NCI-H82 (cell line): ENCODE results near the gene FCSK.
"Not testable (repeated sequence)": the region's sequence is repeated elsewhere in the genome, so short reads cannot be mapped to it uniquely, and the experiment has no call there.

Experiments
- DNase-seq: peaks from one replicate; lab custom pipeline; 2025; lab: John Stamatoyannopoulos, UW

Gene FCSK

GRCh38 chr16:70454222-70455034 lies at the start of gene FCSK:
Gene FCSK, plus strand, starts transcription at chr16:70454595. Its CDS starts 8,596 bp downstream, at chr16:70463191.
- peak; percentile 89 for DNase-seq

DNA sequence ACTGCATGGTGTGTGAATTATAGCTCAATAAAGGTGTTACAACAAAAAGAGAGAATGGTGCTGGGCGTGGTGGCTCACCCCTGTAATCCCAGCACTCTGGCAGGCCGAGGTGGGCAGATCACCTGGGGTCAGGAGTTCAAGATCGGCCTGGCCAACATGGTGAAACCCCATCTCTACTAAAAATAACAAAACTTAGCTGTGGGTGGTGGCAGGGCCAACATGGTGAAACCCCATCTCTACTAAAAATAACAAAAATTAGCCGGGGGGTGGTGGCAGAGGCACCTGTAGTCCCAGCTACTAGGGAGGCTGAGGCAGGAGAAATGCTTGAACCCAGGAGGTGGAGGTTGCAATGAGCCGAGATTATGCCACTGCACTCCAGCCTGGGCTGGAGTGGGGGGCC lies 48.3 kb upstream of the FCSK start:
- DNase-seq: not testable (repeated sequence)

DNA sequence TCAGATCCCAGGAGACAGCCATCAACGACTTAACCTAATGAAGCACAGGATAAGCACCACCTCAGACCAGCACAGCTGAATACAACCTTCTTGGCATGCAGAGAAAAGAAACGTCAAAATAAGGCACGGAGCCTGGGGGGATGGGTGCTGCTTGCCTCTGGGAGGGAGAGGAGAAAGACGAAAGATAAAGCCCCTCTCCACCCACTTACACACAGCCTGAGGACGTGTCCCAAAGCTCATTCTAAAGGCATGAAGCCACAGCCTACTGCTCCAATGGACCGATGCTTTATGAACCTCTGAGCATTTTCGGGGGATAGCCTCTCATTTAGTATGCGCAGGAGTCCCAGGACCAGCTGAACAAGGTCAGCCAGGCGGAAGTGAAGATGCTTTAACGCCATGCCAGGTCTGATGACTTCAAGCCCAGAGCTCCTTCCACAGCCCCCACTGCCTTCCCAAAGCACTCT lies 46.6 kb upstream of the FCSK start:
- DNase-seq: peak; percentile 19

GRCh38 chr16:70410734-70411133 lies 43.7 kb upstream of the FCSK start:
- DNase-seq: no peak

DNA sequence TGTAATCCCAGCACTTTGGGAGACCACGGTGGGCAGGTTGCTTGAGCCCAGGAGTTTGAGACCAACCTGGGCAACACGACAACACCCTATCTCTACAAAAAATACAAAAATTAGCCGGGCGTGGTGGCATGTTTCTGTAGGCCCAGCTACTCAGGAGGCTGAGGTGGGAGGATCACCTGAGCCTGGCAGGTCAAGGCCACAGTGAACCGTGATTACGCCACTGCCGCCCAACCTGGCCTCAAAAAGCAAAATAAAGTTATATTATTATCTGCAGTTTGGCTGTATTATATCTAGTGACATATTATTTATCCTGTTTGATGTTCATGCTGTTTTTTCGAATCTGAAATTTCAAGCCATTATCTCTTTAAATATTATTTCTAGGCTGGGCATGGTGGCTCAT lies 42.0 kb upstream of the FCSK start:
- DNase-seq: no peak

GRCh38 chr16:70413572-70413971 lies 40.8 kb upstream of the FCSK start:
- DNase-seq: not testable (repeated sequence)

- no peak for DNase-seq
Measured at GRCh38 chr16:70416748-70417616, 37.4 kb upstream of the FCSK start.

DNA sequence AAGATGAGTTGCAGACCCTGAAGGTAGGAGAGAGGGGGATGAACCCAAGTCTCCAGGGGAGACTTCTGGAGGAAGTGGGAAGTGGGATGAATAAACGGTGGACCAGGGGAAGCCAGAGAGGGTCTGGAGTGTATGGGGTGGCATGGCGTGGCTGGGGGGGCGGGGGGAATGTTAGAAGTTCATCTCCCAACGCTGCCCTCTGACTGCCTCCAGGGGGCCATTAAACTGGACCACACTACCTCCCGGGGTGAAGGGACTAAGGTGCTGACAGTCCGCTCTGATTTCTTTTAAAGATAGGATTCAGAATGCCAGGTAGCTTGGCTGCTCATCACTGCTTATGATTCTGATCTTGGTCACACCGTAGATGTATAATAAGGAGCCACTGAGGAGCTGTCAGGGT lies 36.7 kb upstream of the FCSK start:
- no peak for DNase-seq

- DNase-seq: no peak
Measured at GRCh38 chr16:70418274-70418992, 36.0 kb upstream of the FCSK start.

DNA sequence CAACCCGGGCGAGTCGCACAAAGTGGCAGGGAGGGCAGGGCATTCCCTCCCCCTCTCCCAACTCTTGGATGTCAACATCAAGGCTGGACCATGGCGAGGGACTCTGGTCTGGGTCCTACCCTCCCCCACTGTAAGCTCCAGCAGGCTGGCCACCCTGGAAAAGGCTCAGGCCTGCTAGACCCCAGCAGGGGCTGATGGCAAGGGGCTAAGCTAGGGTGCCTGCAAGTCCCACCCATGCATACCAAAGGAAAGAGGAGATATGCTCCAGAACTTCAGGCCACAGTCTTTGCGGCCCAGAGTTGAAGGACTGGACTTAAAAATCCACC lies 35.4 kb upstream of the FCSK start:
- no peak for DNase-seq

GRCh38 chr16:70419384-70420327 lies 34.7 kb upstream of the FCSK start:
- no peak for DNase-seq

GRCh38 chr16:70421014-70421413 lies 33.4 kb upstream of the FCSK start:
- DNase-seq: no peak

- DNase-seq: no peak
Measured at GRCh38 chr16:70421473-70422311, 32.7 kb upstream of the FCSK start.

- DNase-seq: no peak
Measured at GRCh38 chr16:70422543-70422942, 31.9 kb upstream of the FCSK start.

GRCh38 chr16:70427786-70428177 lies 26.6 kb upstream of the FCSK start:
- peak; percentile 71 for DNase-seq

DNA sequence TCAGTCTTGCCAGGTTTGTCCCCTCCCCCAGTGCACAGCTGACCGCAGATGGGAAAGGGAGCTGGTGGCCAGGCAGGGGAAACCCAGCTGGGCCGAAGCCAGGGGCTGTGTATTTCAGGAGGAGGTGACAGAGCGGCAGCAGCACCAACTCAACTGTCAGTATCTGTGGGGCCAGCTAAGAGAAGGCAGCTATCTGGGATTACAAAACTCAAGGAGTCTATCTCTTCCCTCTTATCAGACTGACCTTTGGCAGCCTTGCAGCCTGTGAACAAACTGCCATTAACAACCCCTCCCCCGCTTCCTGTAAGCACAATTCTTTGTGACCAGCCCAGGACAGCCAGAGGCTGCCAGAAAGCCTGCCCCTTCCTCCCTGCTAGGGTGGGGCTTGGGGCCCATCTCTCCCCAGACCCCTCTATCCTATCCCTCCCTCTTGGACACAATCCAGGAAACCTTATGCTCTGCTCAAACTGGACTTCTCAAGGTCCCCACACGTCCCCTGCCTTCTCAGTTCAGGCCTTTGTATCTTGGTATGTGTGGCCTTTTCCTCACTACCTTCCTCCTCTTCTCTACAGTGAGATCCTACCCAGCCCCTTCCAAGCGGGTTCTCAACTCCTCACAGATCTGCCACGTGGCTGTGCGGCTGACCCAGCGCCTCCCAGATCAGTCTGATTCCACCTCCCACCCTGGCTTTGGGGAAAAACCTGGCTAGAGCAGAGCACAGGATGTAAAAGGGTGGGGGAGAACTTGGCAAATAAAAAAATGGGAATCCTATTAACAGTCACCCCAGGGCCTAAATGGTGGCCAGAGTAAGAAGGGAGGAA lies 26.0 kb upstream of the FCSK start:
- DNase-seq: peak; percentile 91

DNA sequence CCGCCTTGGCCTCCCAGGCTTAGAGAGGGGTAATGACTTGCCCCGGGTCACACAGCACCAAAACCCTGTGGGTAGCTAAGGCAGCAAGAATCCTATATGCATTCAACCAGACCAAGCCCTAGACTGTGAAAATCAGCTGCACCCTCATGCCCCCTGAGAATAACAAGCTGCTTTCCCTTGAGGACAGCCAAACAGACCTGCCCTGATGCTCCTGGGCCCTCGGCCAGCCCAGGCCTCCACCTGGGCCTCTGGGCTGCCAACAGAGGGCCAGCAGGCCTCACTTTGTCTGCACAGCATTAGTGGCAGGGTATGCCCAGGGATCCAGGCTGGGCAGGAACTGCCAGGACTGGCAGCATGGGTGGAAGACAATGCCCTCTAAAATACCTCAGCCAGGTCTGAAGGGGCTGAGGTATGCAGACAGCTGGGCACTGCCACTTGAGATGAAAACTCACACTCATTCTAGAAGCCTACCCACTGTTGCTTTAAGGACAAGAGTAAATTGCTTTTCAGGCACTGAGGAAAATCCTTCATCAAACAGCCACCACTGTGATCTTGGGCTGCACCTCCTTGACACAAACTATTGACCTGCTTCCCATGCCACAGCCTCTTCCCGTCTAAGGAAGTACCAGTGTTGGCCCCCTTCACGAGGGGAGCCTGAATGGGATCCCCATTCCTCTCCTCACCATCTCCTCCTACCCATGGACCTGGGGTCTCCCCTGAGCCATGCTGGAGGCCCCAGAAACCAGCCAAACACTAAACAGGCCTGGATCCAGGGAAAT lies 24.3 kb upstream of the FCSK start:
- DNase-seq: no peak

DNA sequence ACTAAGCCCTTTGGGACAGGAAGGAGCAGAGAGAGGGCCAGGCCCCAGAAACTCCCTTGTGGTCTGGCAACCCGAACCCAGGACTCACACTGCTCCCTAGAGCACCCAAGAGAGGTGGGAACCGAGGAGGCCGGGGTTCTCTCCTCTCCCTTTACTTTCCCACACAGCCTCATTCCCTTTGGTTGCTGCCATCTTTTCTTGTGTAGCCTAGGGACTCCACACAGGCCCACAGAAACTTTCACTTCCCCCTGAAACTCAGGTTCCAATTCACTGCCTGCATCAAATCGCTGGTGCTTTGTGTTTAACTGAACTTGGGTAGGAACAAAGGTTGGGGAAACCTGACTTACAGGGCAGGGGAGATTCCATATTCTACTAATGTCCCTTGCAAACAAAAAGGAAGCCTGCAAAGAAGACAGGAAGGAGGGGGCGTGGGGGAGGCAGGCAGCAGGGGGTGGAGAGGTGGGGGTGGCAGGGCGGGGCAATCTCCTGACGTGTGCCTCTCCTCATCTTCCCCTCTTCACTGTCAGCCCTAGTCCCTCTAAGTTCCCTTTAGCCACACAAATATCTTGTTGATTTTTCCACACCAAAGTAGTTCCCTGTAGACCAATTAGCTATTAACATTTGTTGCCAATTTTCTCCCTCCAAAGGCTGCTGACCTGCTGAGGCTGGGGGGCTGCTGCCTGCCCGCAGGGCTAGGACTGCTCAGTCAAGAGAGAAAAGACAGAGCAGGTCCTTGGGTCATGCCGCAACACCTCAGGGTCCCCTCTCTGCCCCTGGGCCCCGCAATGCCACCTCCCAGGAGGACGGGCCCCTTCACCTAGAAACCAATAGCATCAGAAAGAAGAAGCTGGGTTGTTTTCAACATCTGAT lies 23.5 kb upstream of the FCSK start:
- peak; percentile 34 for DNase-seq
